Skeletal muscle tissue (tissue), 4 donors: ENCODE measurements around the gene TAPBP. TPM values are rescaled to one million over a fixed set of nuclear protein-coding genes. Genes with fewer than 3 reads are reported as not detected.

Experiments
- H3K27ac ChIP-seq: one replicate; pipeline ENCODE4 v1.7.0; 2013; ENCODE audit warnings: mild to moderate bottlenecking, low read depth, low read length, inconsistent platforms
- H3K27me3 ChIP-seq, 3 donors: one replicate each; pipeline ENCODE4 v1.7.0; 2013; ENCODE audit warnings: low read length in 3 of 3; ENCODE audit not compliant: control insufficient read depth in 3 of 3, insufficient read depth in 3 of 3
- H3K36me3 ChIP-seq, 3 donors: one replicate each; pipeline ENCODE4 v1.7.0; 2013; ENCODE audit warnings: low read length in 3 of 3; ENCODE audit not compliant: control insufficient read depth in 3 of 3, insufficient read depth in 3 of 3
- H3K4me1 ChIP-seq, 3 donors: one replicate each; pipeline ENCODE4 v1.7.0; 2013; ENCODE audit warnings: low read length in 3 of 3, mild to moderate bottlenecking in 3 of 3; ENCODE audit not compliant: control insufficient read depth in 3 of 3, insufficient read depth in 3 of 3
- H3K4me3 ChIP-seq, 3 donors: one replicate each; pipeline ENCODE4 v1.7.0; 2013; ENCODE audit warnings: low read length in 3 of 3
- H3K9ac ChIP-seq, 3 donors: one replicate each; pipeline ENCODE4 v1.7.0; 2013; ENCODE audit warnings: low read length in 3 of 3, mild to moderate bottlenecking in 3 of 3, moderate library complexity in 2 of 3, low read depth in 1 of 3
- H3K9me3 ChIP-seq, 3 donors: one replicate each; pipeline ENCODE4 v1.7.0; 2013; ENCODE audit warnings: low read length in 3 of 3; ENCODE audit not compliant: control insufficient read depth in 3 of 3
- total RNA-seq: library from RNA; depleted of rRNA; stranded (reverse); fragments of >200 nt; gene quantifications from one replicate; pipeline ENCODE4 v1.2.3, GENCODE V29; 2014
- donor health status: Osteomylitis.

TAPBP gene
- total RNA-seq, 1 donor from 2014 or later = 16.7 TPM

- H3K27me3 ChIP-seq = no peaks in the 10 kb centered on the region
- peaks cover 16 to 22% (median 17%) of the 10 kb centered on the region in 3 donors for H3K36me3 ChIP-seq
- H3K9me3 ChIP-seq = no peaks in the 10 kb centered on the region
- H3K4me3 ChIP-seq = peak overlapping the region; percentile 92 to 99 (median 96)
- H3K27ac ChIP-seq = peak overlapping the region; percentile 91
- H3K4me1 ChIP-seq = peaks cover 40 to 69% (median 44%) of the 10 kb centered on the region in 3 donors
- H3K9ac ChIP-seq = peak overlapping the region in 2 of 3 donors; percentile 96 to 97
Observed at GRCh38 chr6:33314943-33315792, 1.3 kb upstream of the TAPBP start.

- Histone ChIP-seq H3K27me3 (no peaks in the 10 kb centered on the region), H3K4me3 (peak overlapping the region; percentile 92 to 99 (median 96)), H3K36me3 (peaks cover 9 to 15% (median 11%) of the 10 kb centered on the region in 3 donors), H3K27ac (peak overlapping the region; percentile 91), H3K9ac (peak overlapping the region in 2 of 3 donors; percentile 96 to 97), H3K4me1 (peaks cover 38 to 64% (median 38%) of the 10 kb centered on the region in 3 donors), H3K9me3 (no peaks in the 10 kb centered on the region)
Observed at GRCh38 chr6:33314515-33314942, 651 bp upstream of the TAPBP start.

- H3K9me3 ChIP-seq = no peaks in the 10 kb centered on the region
- peak overlapping the region; percentile 91 for H3K27ac ChIP-seq
- peaks cover 0 to 7% (median 4%) of the 10 kb centered on the region in 3 donors for H3K36me3 ChIP-seq
- H3K27me3 ChIP-seq = no peaks in the 10 kb centered on the region
- H3K9ac ChIP-seq = peak overlapping the region; percentile 95 to 97 (median 96)
- peak overlapping the region; percentile 92 to 99 (median 96) for H3K4me3 ChIP-seq
- H3K4me1 ChIP-seq = peaks cover 30 to 52% (median 31%) of the 10 kb centered on the region in 3 donors
Observed at GRCh38 chr6:33313105-33313708, 671 bp downstream of the TAPBP start.

- Histone ChIP-seq H3K9ac (peak overlapping the region; percentile 95 to 97 (median 96)), H3K27ac (peak overlapping the region; percentile 91), H3K36me3 (peaks cover 0 to 7% (median 5%) of the 10 kb centered on the region in 3 donors), H3K4me3 (peak overlapping the region; percentile 92 to 99 (median 96)), H3K4me1 (peaks cover 28 to 50% (median 29%) of the 10 kb centered on the region in 3 donors), H3K27me3 (no peaks in the 10 kb centered on the region), H3K9me3 (no peaks in the 10 kb centered on the region)
Observed at GRCh38 chr6:33312361-33313104, 1.3 kb downstream of the TAPBP start.

GRCh38 chr6:33306356-33306755, 7.5 kb downstream of the TAPBP start:
- no peak overlapping the region for H3K27ac ChIP-seq
- H3K4me1 ChIP-seq = no peaks in the 10 kb centered on the region
- H3K36me3 ChIP-seq = peaks cover 14 to 21% (median 21%) of the 10 kb centered on the region in 3 donors
- no peak overlapping the region for H3K9ac ChIP-seq
- H3K27me3 ChIP-seq = no peaks in the 10 kb centered on the region
- no peaks in the 10 kb centered on the region for H3K9me3 ChIP-seq
- H3K4me3 ChIP-seq = no peak overlapping the region

GRCh38 chr6:33305052-33305451, 8.8 kb downstream of the TAPBP start:
- peaks cover 1 to 2% (median 1%) of the 10 kb centered on the region in 3 donors for H3K4me1 ChIP-seq

GRCh38 chr6:33304216-33304615, 9.7 kb downstream of the TAPBP start:
- Histone ChIP-seq H3K27ac (no peak overlapping the region), H3K9me3 (no peaks in the 10 kb centered on the region), H3K36me3 (peaks cover 12 to 21% (median 21%) of the 10 kb centered on the region in 3 donors)

More at GRCh38 chr6:33305052-33305451, 8.8 kb downstream of the TAPBP start:
- H3K4me3 ChIP-seq = no peak overlapping the region
- H3K36me3 ChIP-seq = peaks cover 12 to 21% (median 21%) of the 10 kb centered on the region in 3 donors
- H3K27me3 ChIP-seq = no peaks in the 10 kb centered on the region
- no peaks in the 10 kb centered on the region for H3K9me3 ChIP-seq
- no peak overlapping the region for H3K9ac ChIP-seq
- H3K27ac ChIP-seq = no peak overlapping the region

GRCh38 chr6:33301877-33302276, 12.0 kb downstream of the TAPBP start:
- H3K4me3 ChIP-seq = no peak overlapping the region
- no peak overlapping the region for H3K27ac ChIP-seq
- H3K27me3 ChIP-seq = no peaks in the 10 kb centered on the region
- peaks cover 13 to 21% (median 18%) of the 10 kb centered on the region in 3 donors for H3K36me3 ChIP-seq
- no peaks in the 10 kb centered on the region for H3K9me3 ChIP-seq
- H3K9ac ChIP-seq = no peak overlapping the region
- H3K4me1 ChIP-seq = peaks cover 16 to 24% (median 17%) of the 10 kb centered on the region in 3 donors

More at GRCh38 chr6:33304216-33304615, 9.7 kb downstream of the TAPBP start:
- Histone ChIP-seq H3K27me3 (no peaks in the 10 kb centered on the region), H3K4me1 (peaks cover 5 to 9% (median 6%) of the 10 kb centered on the region in 3 donors), H3K9ac (no peak overlapping the region), H3K4me3 (no peak overlapping the region)

GRCh38 chr6:33299237-33299944, 14.5 kb downstream of the TAPBP start:
- Histone ChIP-seq H3K36me3 (peaks cover 26 to 29% (median 27%) of the 10 kb centered on the region in 3 donors), H3K9ac (peak overlapping the region; percentile 84 to 98 (median 98)), H3K9me3 (no peaks in the 10 kb centered on the region), H3K27ac (peak overlapping the region; percentile 97), H3K27me3 (no peaks in the 10 kb centered on the region), H3K4me3 (peak overlapping the region; percentile 88 to 99 (median 98)), H3K4me1 (peaks cover 16 to 25% (median 17%) of the 10 kb centered on the region in 3 donors)
